CD4-positive, alpha-beta T cell (primary cell): ENCODE data around the gene KBTBD7. TPM values are rescaled to one million over a fixed set of nuclear protein-coding genes. Genes with fewer than 3 reads are reported as not detected.

ENCODE experiments used
- ATAC-seq: fragments of 200-7000 bp; cut with Tn5 transposase; one replicate; pipeline ENCODE4 v1.10.0; 2022; ENCODE audit warnings: mild to moderate bottlenecking; ENCODE audit not compliant: poor library complexity
- CTCF ChIA-PET: fragments of 350-600 bp; sonication (Branson Sonifier 250); formaldehyde crosslinking; loops from one replicate; lab custom pipeline; 2021; ENCODE audit warnings: antibody characterized with exemption, inconsistent platforms; lab: Charles Lee
- POLR2A ChIA-PET: fragments of 350-600 bp; sonication (Branson Sonifier 250); formaldehyde crosslinking; loops from one replicate; lab custom pipeline; 2021; ENCODE audit warnings: antibody characterized with exemption, inconsistent platforms; lab: Charles Lee
- DNase-seq, 14 experiments: peaks; one replicate each; pipeline ENCODE4 v3.0.0-alpha.2; 2013 to 2020; ENCODE audit warnings: mixed read lengths in 2 of 14
- H3K27ac ChIP-seq, 2 donors: one replicate each; pipeline versions ENCODE4 v1.5.1 to v1.7.0; 2013; ENCODE audit warnings: low read length in 2 of 2, low read depth in 1 of 2, mild to moderate bottlenecking in 1 of 2
- H3K27me3 ChIP-seq, 2 experiments: 1 replicate in 1 of 2; 2 replicates in 1 of 2; pipeline versions ENCODE4 v1.6.1 to v1.7.0; 2013; ENCODE audit warnings: low read length in 2 of 2, control low read depth in 1 of 2, mild to moderate bottlenecking in 1 of 2, moderate library complexity in 1 of 2; ENCODE audit not compliant: insufficient read depth in 2 of 2, control insufficient read depth in 1 of 2
- H3K36me3 ChIP-seq: one replicate; pipeline ENCODE4 v1.6.1; 2013; ENCODE audit warnings: low read length, control low read depth; ENCODE audit not compliant: insufficient read depth
- H3K4me1 ChIP-seq: one replicate; pipeline ENCODE4 v1.6.1; 2013; ENCODE audit warnings: low read length, control low read depth; ENCODE audit not compliant: insufficient read depth
- H3K4me3 ChIP-seq: one replicate; pipeline ENCODE4 v1.5.1; 2013; ENCODE audit warnings: mild to moderate bottlenecking, low read length, moderate library complexity
- H3K9me3 ChIP-seq, 2 experiments: 1 replicate in 1 of 2; 2 replicates in 1 of 2; pipeline versions ENCODE4 v1.6.1 to v1.7.0; 2013; ENCODE audit warnings: low read length in 2 of 2, mild to moderate bottlenecking in 2 of 2, control low read depth in 1 of 2, moderate library complexity in 1 of 2; ENCODE audit not compliant: control insufficient read depth in 1 of 2, insufficient read depth in 1 of 2
- H3K27ac Mint-ChIP-seq: one replicate; pipeline ENCODE4 v1.8.0; 2020; ENCODE audit warnings: mixed read lengths
- H3K27me3 Mint-ChIP-seq: one replicate; pipeline ENCODE4 v1.8.0; 2021; ENCODE audit warnings: mixed read lengths
- H3K36me3 Mint-ChIP-seq: one replicate; pipeline ENCODE4 v1.8.0; 2021; ENCODE audit warnings: low read depth, mixed read lengths
- H3K4me1 Mint-ChIP-seq: one replicate; pipeline ENCODE4 v1.8.0; 2021; ENCODE audit warnings: low read depth, mixed read lengths
- H3K4me3 Mint-ChIP-seq: one replicate; pipeline ENCODE4 v1.8.0; 2020; ENCODE audit warnings: mild to moderate bottlenecking, mixed read lengths
- H3K9me3 Mint-ChIP-seq: one replicate; pipeline ENCODE4 v1.8.0; 2020; ENCODE audit warnings: mixed read lengths
- intact Hi-C, 2 experiments: fragments of 100-400 bp; cut with DNase I in 1 of 2; cut with micrococcal nuclease in 1 of 2; formaldehyde crosslinking; loops; one replicate each; pipeline versions ENCODE4 v1.15.1 to v1.9.0; 2023 to 2025; cut with DNase I, micrococcal nuclease
- total RNA-seq, 174 experiments: library from RNA in 2 of 174; stranded (reverse) in 2 of 174; gene quantifications; one replicate each; pipeline ENCODE4 v1.2.3 and lab custom pipeline; 2021 to 2026
- TF ChIP-seq, protein P1 (sequence below): fragments of 200-600 bp; IDR thresholded peaks from one replicate; pipeline ENCODE4 v1.8.0; 2022; ENCODE audit warnings: antibody characterized with exemption, mild to moderate bottlenecking

The KBTBD7 gene
- total RNA-seq, 2 experiments from 2014 or later: 2.7 to 3.1 TPM

DNA sequence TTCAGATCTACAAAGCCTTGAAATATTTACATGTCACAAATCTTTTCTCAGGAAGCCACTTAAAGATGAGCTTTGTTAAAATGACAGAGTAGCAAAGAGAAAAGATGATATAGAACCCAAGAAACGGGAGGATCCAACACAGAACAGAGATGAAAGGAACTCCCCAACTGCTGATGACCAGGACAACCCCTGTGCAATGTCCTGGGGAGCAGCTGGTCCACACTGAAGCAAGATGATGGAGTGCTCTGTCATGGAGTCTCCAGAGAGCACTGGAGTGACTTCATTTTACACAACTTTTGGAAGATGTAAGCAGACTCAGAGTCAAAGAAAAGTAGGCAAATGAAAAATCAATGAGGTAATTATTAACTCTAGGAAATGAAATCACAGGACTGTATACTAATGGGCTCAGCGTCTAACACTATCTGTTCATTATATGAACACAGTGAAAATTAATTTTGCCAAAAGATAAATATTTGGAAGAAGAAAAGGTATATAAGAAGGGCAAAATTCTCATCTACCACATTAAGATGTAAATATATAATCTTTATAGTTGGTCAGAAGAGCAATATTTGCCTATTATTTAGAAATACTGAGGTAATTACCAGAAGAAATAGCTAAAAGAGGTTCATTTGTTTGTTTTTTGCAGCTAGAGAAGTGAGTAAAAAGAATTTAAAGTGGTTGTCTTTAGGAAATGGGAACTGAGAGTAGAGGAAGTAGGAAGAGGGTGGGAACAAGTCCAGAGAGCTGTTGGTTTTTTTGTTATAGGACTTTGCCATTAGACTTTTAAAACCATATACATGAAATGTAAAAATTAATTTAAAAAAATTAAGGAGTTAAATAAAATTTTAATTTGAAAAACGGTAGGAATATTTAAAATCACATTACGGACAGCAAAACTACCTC lies 38.5 kb upstream of the KBTBD7 start:
- H3K4me3 ChIP-seq: no peak overlapping the region
- CTCF ChIA-PET: interaction anchor here (1.0 to 1.6 kb wide), 2 partner anchors 29 to 36 kb away, joined by 3 read pairs; no protein-coding TSS in a partner anchor
- H3K9me3 Mint-ChIP-seq: no peaks in the 10 kb centered on the region
- TF ChIP-seq, protein P1, sequence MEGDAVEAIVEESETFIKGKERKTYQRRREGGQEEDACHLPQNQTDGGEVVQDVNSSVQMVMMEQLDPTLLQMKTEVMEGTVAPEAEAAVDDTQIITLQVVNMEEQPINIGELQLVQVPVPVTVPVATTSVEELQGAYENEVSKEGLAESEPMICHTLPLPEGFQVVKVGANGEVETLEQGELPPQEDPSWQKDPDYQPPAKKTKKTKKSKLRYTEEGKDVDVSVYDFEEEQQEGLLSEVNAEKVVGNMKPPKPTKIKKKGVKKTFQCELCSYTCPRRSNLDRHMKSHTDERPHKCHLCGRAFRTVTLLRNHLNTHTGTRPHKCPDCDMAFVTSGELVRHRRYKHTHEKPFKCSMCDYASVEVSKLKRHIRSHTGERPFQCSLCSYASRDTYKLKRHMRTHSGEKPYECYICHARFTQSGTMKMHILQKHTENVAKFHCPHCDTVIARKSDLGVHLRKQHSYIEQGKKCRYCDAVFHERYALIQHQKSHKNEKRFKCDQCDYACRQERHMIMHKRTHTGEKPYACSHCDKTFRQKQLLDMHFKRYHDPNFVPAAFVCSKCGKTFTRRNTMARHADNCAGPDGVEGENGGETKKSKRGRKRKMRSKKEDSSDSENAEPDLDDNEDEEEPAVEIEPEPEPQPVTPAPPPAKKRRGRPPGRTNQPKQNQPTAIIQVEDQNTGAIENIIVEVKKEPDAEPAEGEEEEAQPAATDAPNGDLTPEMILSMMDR: no peak
- no peak overlapping the region for H3K27ac ChIP-seq
- no peak overlapping the region for H3K27ac Mint-ChIP-seq
- POLR2A ChIA-PET: interaction anchor here (0.8 kb wide), 1 partner anchor 30 kb away, joined by 3 read pairs; the partner anchor contains the start of gene MTRF1
- peaks cover 11% of the 10 kb centered on the region for H3K36me3 ChIP-seq
- H3K27me3 ChIP-seq: no peaks in the 10 kb centered on the region
- H3K36me3 Mint-ChIP-seq: peaks cover 67% of the 10 kb centered on the region
- H3K4me1 Mint-ChIP-seq: no peaks in the 10 kb centered on the region
- ATAC-seq: no peak
- no peak overlapping the region for H3K4me3 Mint-ChIP-seq
- intact Hi-C loops: no loop called here
- H3K27me3 Mint-ChIP-seq: no peaks in the 10 kb centered on the region
- DNase-seq: no peak
- no peaks in the 10 kb centered on the region for H3K4me1 ChIP-seq
- H3K9me3 ChIP-seq: no peaks in the 10 kb centered on the region

DNA sequence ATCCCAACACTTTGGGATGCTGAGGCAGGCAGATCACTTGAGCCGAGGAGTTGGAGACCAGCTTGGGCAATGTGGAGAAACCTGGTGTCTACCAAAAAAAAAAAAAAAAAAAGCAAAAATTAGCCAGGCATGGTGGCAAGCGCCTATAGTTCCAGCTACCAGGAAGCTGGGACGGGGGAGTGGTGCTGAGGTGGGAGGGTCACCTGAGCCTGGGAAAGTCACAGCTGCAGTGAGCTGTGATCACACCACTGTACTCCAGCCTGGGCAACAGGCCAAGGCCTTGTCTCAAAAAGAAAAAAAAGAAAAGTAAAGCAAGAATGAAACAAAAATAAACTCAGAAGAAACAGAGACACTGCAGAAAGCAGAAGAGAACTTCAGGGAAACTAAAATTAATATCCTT lies 37.4 kb upstream of the KBTBD7 start:
- ATAC-seq: no peak
- H3K27me3 Mint-ChIP-seq: no peaks in the 10 kb centered on the region
- Histone ChIP-seq H3K27me3 (no peaks in the 10 kb centered on the region), H3K27ac (no peak overlapping the region), H3K36me3 (peaks cover 11% of the 10 kb centered on the region), H3K4me3 (no peak overlapping the region), H3K9me3 (no peaks in the 10 kb centered on the region), H3K4me1 (no peaks in the 10 kb centered on the region)
- peak in 1 of 14 experiments; percentile 29 for DNase-seq
- H3K36me3 Mint-ChIP-seq: peaks cover 73% of the 10 kb centered on the region
- ChIA-PET POLR2A (no interaction called here), CTCF (interaction anchor here (0.7 to 1.6 kb wide), 5 partner anchors 9 to 882 kb away, joined by 3 to 4 read pairs (median 3); no protein-coding TSS in a partner anchor)
- no peak overlapping the region for H3K27ac Mint-ChIP-seq
- no peaks in the 10 kb centered on the region for H3K9me3 Mint-ChIP-seq
- H3K4me1 Mint-ChIP-seq: no peaks in the 10 kb centered on the region
- intact Hi-C loops: no loop called here
- TF ChIP-seq, protein P1: no peak
- H3K4me3 Mint-ChIP-seq: no peak overlapping the region

DNA sequence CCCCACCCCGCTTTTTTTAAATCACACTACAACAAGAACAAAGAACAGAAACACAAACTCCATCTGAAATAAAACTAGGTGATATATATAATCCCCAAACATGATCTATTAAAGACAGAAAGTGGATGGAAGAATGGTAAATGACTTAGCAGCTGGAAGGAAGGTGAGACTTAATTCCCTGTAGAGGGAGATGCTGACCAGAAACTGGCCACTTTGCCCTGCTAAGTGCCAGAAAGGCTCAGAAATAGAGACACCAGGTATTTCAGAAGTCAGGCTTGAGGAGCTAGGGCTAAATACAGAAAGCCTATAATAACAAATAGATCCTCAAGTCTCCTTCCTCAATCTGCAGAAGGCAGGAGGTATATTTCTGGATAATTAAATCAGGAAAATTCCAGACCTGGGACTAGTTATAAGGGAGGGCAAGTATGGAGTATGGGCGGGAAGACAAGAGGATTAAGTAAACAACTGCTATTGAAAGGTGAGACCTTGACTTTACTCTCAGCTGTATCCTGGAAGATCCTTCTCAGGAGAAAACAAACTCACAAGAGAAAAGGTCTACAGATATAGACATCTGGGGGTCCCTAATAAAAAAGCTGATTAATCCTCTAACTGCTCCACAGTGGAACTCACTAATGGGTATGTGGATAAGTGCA lies 36.8 kb upstream of the KBTBD7 start:
- no peak overlapping the region for H3K4me3 ChIP-seq
- H3K9me3 ChIP-seq: no peaks in the 10 kb centered on the region
- CTCF ChIA-PET: interaction anchor here (1.1 to 1.6 kb wide), 2 partner anchors 10 to 30 kb away, joined by 3 to 4 read pairs; no protein-coding TSS in a partner anchor
- ATAC-seq (no peak), DNase-seq (no peak)
- Mint-ChIP-seq H3K27ac (no peak overlapping the region), H3K4me1 (no peaks in the 10 kb centered on the region), H3K27me3 (no peaks in the 10 kb centered on the region), H3K4me3 (no peak overlapping the region), H3K36me3 (peaks cover 73% of the 10 kb centered on the region), H3K9me3 (no peaks in the 10 kb centered on the region)
- H3K36me3 ChIP-seq: peaks cover 9% of the 10 kb centered on the region
- no peak overlapping the region for H3K27ac ChIP-seq
- H3K27me3 ChIP-seq: no peaks in the 10 kb centered on the region
- intact Hi-C loops: no loop called here
- no peaks in the 10 kb centered on the region for H3K4me1 ChIP-seq
- POLR2A ChIA-PET: no interaction called here
- TF ChIP-seq, protein P1: no peak
